HEK293 (cell line): Measurements from ENCODE around the gene MAPK12.

Experiments used
- CTCF ChIA-PET: fragments of 350-600 bp; formaldehyde crosslinking; extraction: SDS; loops from one replicate; lab custom pipeline; 2021; ENCODE audit warnings: antibody characterized with exemption; lab: Yijun Ruan, JAX
- POLR2A ChIA-PET: fragments of 300-600 bp; formaldehyde crosslinking; extraction: SDS; loops from one replicate; lab custom pipeline; 2020; ENCODE audit warnings: antibody characterized with exemption, inconsistent platforms; lab: Yijun Ruan, JAX
- H3K27ac ChIP-seq: fragments of 200-500 bp; sonication (Bioruptor generic); 2 replicates; pipeline ENCODE4 v1.5.1; 2014; ENCODE audit warnings: low read depth, low read length, control low read depth, inconsistent platforms; ENCODE audit errors: extremely low read depth
- H3K36me3 ChIP-seq, 2 experiments: fragments of 200-500 bp in 1 of 2; sonication (Bioruptor generic) in 1 of 2; 1 replicate in 1 of 2; 2 replicates in 1 of 2; pipeline ENCODE4 v1.5.1; 2014 to 2017; ENCODE audit warnings: inconsistent platforms in 2 of 2, low read length in 2 of 2; ENCODE audit not compliant: control insufficient read depth in 2 of 2, insufficient read depth in 1 of 2
- H3K4me1 ChIP-seq: fragments of 200-500 bp; sonication (Bioruptor generic); 2 replicates; pipeline ENCODE4 v1.5.1; 2014; ENCODE audit warnings: mild to moderate bottlenecking, low read length, inconsistent platforms; ENCODE audit not compliant: control insufficient read depth, insufficient read depth
- H3K4me3 ChIP-seq: 2 replicates; pipeline ENCODE4 v1.5.1; 2011; ENCODE audit warnings: low read depth, mild to moderate bottlenecking, control low read depth, low read length, moderate library complexity
- H3K9me3 ChIP-seq: fragments of 200-500 bp; sonication (Bioruptor generic); 2 replicates; pipeline ENCODE4 v1.5.1; 2014; ENCODE audit warnings: low read depth, low read length, inconsistent platforms; ENCODE audit not compliant: control insufficient read depth, insufficient read depth
- ATF2 ChIP-seq: fragments of 450-650 bp; formaldehyde crosslinking; IDR thresholded peaks from 2 replicates; pipeline ENCODE4 v1.5.1; 2016; ENCODE audit warnings: missing biosample characterization, missing genetic modification characterization, low read depth
- BCL11A ChIP-seq: fragments of 450-650 bp; formaldehyde crosslinking; IDR thresholded peaks from 2 replicates; pipeline ENCODE4 v1.5.1; 2016; ENCODE audit warnings: low read depth, missing biosample characterization, missing genetic modification characterization
- FEZF1 ChIP-seq: fragments of 450-650 bp; formaldehyde crosslinking; IDR thresholded peaks from 2 replicates; pipeline ENCODE4 v1.5.1; 2016; ENCODE audit warnings: missing biosample characterization, missing genetic modification characterization
- GLIS1 ChIP-seq: fragments of 450-650 bp; formaldehyde crosslinking; IDR thresholded peaks from 2 replicates; pipeline ENCODE4 v1.5.1; 2016; ENCODE audit warnings: missing biosample characterization, missing genetic modification characterization
- KLF8 ChIP-seq: fragments of 450-650 bp; formaldehyde crosslinking; IDR thresholded peaks from 2 replicates; pipeline ENCODE4 v1.5.1; 2016; ENCODE audit warnings: missing biosample characterization, missing genetic modification characterization
- MYNN ChIP-seq: fragments of 450-650 bp; formaldehyde crosslinking; IDR thresholded peaks from 2 replicates; pipeline ENCODE4 v1.5.1; 2016; ENCODE audit warnings: missing biosample characterization, missing genetic modification characterization, borderline replicate concordance
- PRDM10 ChIP-seq: fragments of 450-650 bp; formaldehyde crosslinking; IDR thresholded peaks from 2 replicates; pipeline ENCODE4 v1.5.1; 2016; ENCODE audit warnings: missing biosample characterization, missing genetic modification characterization
- SP2 ChIP-seq: fragments of 450-650 bp; formaldehyde crosslinking; IDR thresholded peaks from 2 replicates; pipeline ENCODE4 v1.5.1; 2016; ENCODE audit warnings: missing biosample characterization, missing genetic modification characterization
- SP3 ChIP-seq: fragments of 450-650 bp; formaldehyde crosslinking; IDR thresholded peaks from 2 replicates; pipeline ENCODE4 v1.5.1; 2016; ENCODE audit warnings: missing biosample characterization, missing genetic modification characterization
- ZBTB21 ChIP-seq: fragments of 450-650 bp; formaldehyde crosslinking; IDR thresholded peaks from 2 replicates; pipeline ENCODE4 v1.5.1; 2017; ENCODE audit warnings: missing biosample characterization, missing genetic modification characterization
- ZEB2 ChIP-seq: fragments of 450-650 bp; formaldehyde crosslinking; IDR thresholded peaks from 2 replicates; pipeline ENCODE4 v1.5.1; 2016; ENCODE audit warnings: missing biosample characterization, missing genetic modification characterization
- ZNF157 ChIP-seq: fragments of 450-650 bp; formaldehyde crosslinking; IDR thresholded peaks from 2 replicates; pipeline ENCODE4 v1.5.1; 2016; ENCODE audit warnings: missing biosample characterization, missing genetic modification characterization
- ZNF341 ChIP-seq: fragments of 450-650 bp; formaldehyde crosslinking; IDR thresholded peaks from 2 replicates; pipeline ENCODE4; 2016; ENCODE audit warnings: low read depth, missing biosample characterization, missing genetic modification characterization
- ZNF416 ChIP-seq: fragments of 450-650 bp; formaldehyde crosslinking; IDR thresholded peaks from 2 replicates; pipeline ENCODE4 v1.5.1; 2016; ENCODE audit warnings: missing biosample characterization, missing genetic modification characterization
- ZNF426 ChIP-seq: fragments of 450-650 bp; formaldehyde crosslinking; IDR thresholded peaks from 2 replicates; pipeline ENCODE4 v1.5.1; 2017; ENCODE audit warnings: missing biosample characterization, missing genetic modification characterization, mild to moderate bottlenecking, inconsistent platforms, moderate library complexity
- ZNF600 ChIP-seq: fragments of 450-650 bp; formaldehyde crosslinking; IDR thresholded peaks from 2 replicates; pipeline ENCODE4 v1.5.1; 2016; ENCODE audit warnings: missing biosample characterization, missing genetic modification characterization
- ZNF629 ChIP-seq: fragments of 450-650 bp; formaldehyde crosslinking; IDR thresholded peaks from 2 replicates; pipeline ENCODE4 v1.5.1; 2017; ENCODE audit warnings: missing biosample characterization, missing genetic modification characterization
- ZNF654 ChIP-seq: fragments of 450-650 bp; formaldehyde crosslinking; IDR thresholded peaks from 2 replicates; pipeline ENCODE4 v1.5.1; 2016; ENCODE audit warnings: low read depth, missing biosample characterization, missing genetic modification characterization
- TF ChIP-seq, protein P1 (sequence below): fragments of 450-650 bp; formaldehyde crosslinking; optimal IDR thresholded peaks from 2 replicates; pipeline ENCODE3; 2016; ENCODE audit warnings: missing biosample characterization, mild to moderate bottlenecking, missing genetic modification characterization

MAPK12 gene

DNA sequence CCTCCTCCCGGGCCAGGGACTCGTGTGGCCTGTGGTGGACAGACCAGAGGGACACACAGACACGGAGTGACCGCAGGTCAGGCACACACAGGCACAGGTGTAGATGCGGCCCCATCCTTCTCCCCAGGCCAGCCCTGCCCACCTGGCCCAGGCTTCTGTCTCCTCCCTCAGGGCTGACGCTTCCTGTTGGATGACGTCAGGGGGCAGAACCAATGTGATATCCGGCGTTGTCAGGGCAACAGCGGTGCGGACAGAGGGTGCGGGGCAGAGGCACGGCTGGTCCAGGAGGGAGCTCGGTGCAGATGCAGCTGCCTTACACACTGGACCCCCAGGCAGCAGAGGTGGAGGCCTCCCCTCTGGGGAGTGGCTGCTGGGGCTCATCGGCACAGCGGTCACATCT, 13.7 kb downstream of the MAPK12 start:
- no peak overlapping the region for H3K4me3 ChIP-seq
- TF ChIP-seq ZBTB21 (tag by site-specific recombination), result peak; percentile 83
- peak; percentile 97 for TF ChIP-seq ATF2 (tag by site-specific recombination)
- peak; percentile 14; the same call in 1 of the 2 replicates for TF ChIP-seq KLF8 (tag by site-specific recombination)
- TF ChIP-seq ZEB2 (tag by site-specific recombination), result peak; percentile 76
- TF ChIP-seq PRDM10 (tag by site-specific recombination), result peak; percentile 44; the same call in 1 of the 2 replicates
- TF ChIP-seq FEZF1, result no peak
- TF ChIP-seq ZNF341 (tag by site-specific recombination), result peak; percentile 35; the same call in 1 of the 2 replicates
- TF ChIP-seq GLIS1 (tag by site-specific recombination), result peak; percentile 76
- TF ChIP-seq SP3 (tag by site-specific recombination), result peak; percentile 36; the same call in 1 of the 2 replicates
- no peak for TF ChIP-seq ZNF426 (tag by site-specific recombination)
- TF ChIP-seq SP2, result peak; percentile 73
- TF ChIP-seq ZNF600 (tag by site-specific recombination), result 0 out of 2 replicates have a peak, but pooled peaks have one; percentile 51
- TF ChIP-seq ZNF629 (tag by site-specific recombination), result peak; percentile 94
- no peak for TF ChIP-seq ZNF416 (tag by site-specific recombination)
- TF ChIP-seq BCL11A, result no peak
- TF ChIP-seq, protein P1, sequence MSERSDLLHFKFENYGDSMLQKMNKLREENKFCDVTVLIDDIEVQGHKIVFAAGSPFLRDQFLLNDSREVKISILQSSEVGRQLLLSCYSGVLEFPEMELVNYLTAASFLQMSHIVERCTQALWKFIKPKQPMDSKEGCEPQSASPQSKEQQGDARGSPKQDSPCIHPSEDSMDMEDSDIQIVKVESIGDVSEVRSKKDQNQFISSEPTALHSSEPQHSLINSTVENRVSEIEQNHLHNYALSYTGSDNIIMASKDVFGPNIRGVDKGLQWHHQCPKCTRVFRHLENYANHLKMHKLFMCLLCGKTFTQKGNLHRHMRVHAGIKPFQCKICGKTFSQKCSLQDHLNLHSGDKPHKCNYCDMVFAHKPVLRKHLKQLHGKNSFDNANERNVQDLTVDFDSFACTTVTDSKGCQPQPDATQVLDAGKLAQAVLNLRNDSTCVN (tag by site-specific recombination), result peak; percentile 18
- no peak overlapping the region; the same call in 1 of the 2 replicates for H3K27ac ChIP-seq
- H3K4me1 ChIP-seq, result peaks cover 12% of the 10 kb centered on the region
- CTCF ChIA-PET, result interaction anchor here (1.2 kb wide), 1 partner anchor 24 kb away, joined by 3 read pairs; no protein-coding TSS in a partner anchor
- POLR2A ChIA-PET, result interaction anchor here (0.6 to 2.3 kb wide), 2 partner anchors 24 to 277 kb away, joined by 3 to 5 read pairs; partner anchors contain the start of gene SCO2
- peaks cover 8 to 56% of the 10 kb centered on the region in 2 experiments; a peak in 2 of 3 replicates for H3K36me3 ChIP-seq
- no peaks in the 10 kb centered on the region for H3K9me3 ChIP-seq

- Histone ChIP-seq H3K4me3 (no peak overlapping the region), H3K27ac (peak overlapping the region; percentile 87), H3K36me3 (peaks cover 8 to 48% of the 10 kb centered on the region in 2 experiments; a peak in 2 of 3 replicates), H3K4me1 (peaks cover 12% of the 10 kb centered on the region), H3K9me3 (no peaks in the 10 kb centered on the region)
- CTCF ChIA-PET, result interaction anchor here (0.5 to 1.2 kb wide), 3 partner anchors 25 to 171 kb away, joined by 3 to 5 read pairs (median 3); no protein-coding TSS in a partner anchor
- POLR2A ChIA-PET, result interaction anchor here (1.0 to 2.3 kb wide), 4 partner anchors 9 to 26 kb away, joined by 3 to 5 read pairs (median 4); no protein-coding TSS in a partner anchor
- TF ChIP-seq ZNF157 (tag by site-specific recombination) (peak; percentile 54; the same call in 1 of the 2 replicates), ZNF654 (no peak), MYNN (no peak)
These were observed 15.0 kb downstream of the MAPK12 start for GRCh38 chr22:50246242-50247175.
